Trophoblast cell (in vitro differentiated cells and primary cell): ENCODE measurements around the gene EPHA6.

Experiments used
- DNase-seq, 2 donors: peaks; one replicate each; pipeline ENCODE4 v3.0.0-alpha.2; 2016
- H2AFZ ChIP-seq: 2 replicates; pipeline ENCODE4 v1.6.1; 2013; ENCODE audit warnings: low read length, moderate library complexity, mild to moderate bottlenecking; ENCODE audit not compliant: insufficient read depth, poor library complexity
- H2AK5ac ChIP-seq: 2 replicates; pipeline ENCODE4 v1.6.1; 2013; ENCODE audit warnings: mild to moderate bottlenecking, low read length
- H2BK120ac ChIP-seq: 2 replicates; pipeline ENCODE4 v1.6.1; 2013; ENCODE audit warnings: low read length, mild to moderate bottlenecking, moderate library complexity; ENCODE audit not compliant: insufficient read depth, poor library complexity
- H2BK12ac ChIP-seq: 2 replicates; pipeline ENCODE4 v1.6.1; 2013; ENCODE audit warnings: mild to moderate bottlenecking, low read length, moderate library complexity
- H2BK5ac ChIP-seq: 2 replicates; pipeline ENCODE4 v1.6.1; 2013; ENCODE audit warnings: low read length, low read depth, moderate library complexity, mild to moderate bottlenecking; ENCODE audit not compliant: poor library complexity
- H3K14ac ChIP-seq: 2 replicates; pipeline ENCODE4 v1.6.1; 2013; ENCODE audit warnings: mild to moderate bottlenecking, low read length
- H3K18ac ChIP-seq: 2 replicates; pipeline ENCODE4 v1.6.1; 2013; ENCODE audit warnings: mild to moderate bottlenecking, low read length
- H3K23ac ChIP-seq: 2 replicates; pipeline ENCODE4 v1.6.1; 2013; ENCODE audit warnings: low read length
- H3K27ac ChIP-seq: 2 replicates; pipeline ENCODE4 v1.5.1; 2013; ENCODE audit warnings: low read depth, mild to moderate bottlenecking, inconsistent platforms, low read length, moderate library complexity
- H3K27me3 ChIP-seq: 2 replicates; pipeline ENCODE4 v1.6.1; 2013; ENCODE audit warnings: inconsistent platforms, mild to moderate bottlenecking, low read length, moderate library complexity; ENCODE audit not compliant: insufficient read depth
- H3K36me3 ChIP-seq, 2 experiments: 1 replicate in 1 of 2; 2 replicates in 1 of 2; pipeline ENCODE4 v1.6.1; 2013; ENCODE audit warnings: low read length in 2 of 2, mild to moderate bottlenecking in 2 of 2, moderate library complexity in 1 of 2; ENCODE audit not compliant: insufficient read depth in 2 of 2, control insufficient read depth in 1 of 2
- H3K4ac ChIP-seq: 2 replicates; pipeline ENCODE4 v1.6.1; 2013; ENCODE audit warnings: low read depth, mild to moderate bottlenecking, low read length, moderate library complexity
- H3K4me1 ChIP-seq, 2 experiments: 1 replicate in 1 of 2; 2 replicates in 1 of 2; pipeline ENCODE4 v1.6.1; 2013; ENCODE audit warnings: low read length in 2 of 2, mild to moderate bottlenecking in 2 of 2, moderate library complexity in 1 of 2; ENCODE audit not compliant: insufficient read depth in 2 of 2, control insufficient read depth in 1 of 2
- H3K4me2 ChIP-seq: 2 replicates; pipeline ENCODE4 v1.6.1; 2013; ENCODE audit warnings: inconsistent platforms, mild to moderate bottlenecking, low read length, moderate library complexity
- H3K4me3 ChIP-seq: 2 replicates; pipeline ENCODE4 v1.5.1; 2013; ENCODE audit warnings: mild to moderate bottlenecking, low read depth, low read length, inconsistent platforms
- H3K79me1 ChIP-seq: one replicate; pipeline ENCODE4 v1.6.1; 2013; ENCODE audit warnings: low read length
- H3K79me2 ChIP-seq: 2 replicates; pipeline ENCODE4 v1.6.1; 2013; ENCODE audit warnings: low read length, mild to moderate bottlenecking; ENCODE audit not compliant: control insufficient read depth, insufficient read depth, poor library complexity
- H3K9ac ChIP-seq: 2 replicates; pipeline ENCODE4 v1.6.1; 2013; ENCODE audit warnings: mild to moderate bottlenecking, low read length
- H3K9me3 ChIP-seq: 2 replicates; pipeline ENCODE4 v1.6.1; 2013; ENCODE audit warnings: low read depth, mild to moderate bottlenecking, control low read depth, inconsistent platforms, low read length; ENCODE audit not compliant: insufficient read depth
- H4K12ac ChIP-seq: 2 replicates; pipeline ENCODE4 v1.6.1; 2013; ENCODE audit warnings: low read depth, mild to moderate bottlenecking, low read length, moderate library complexity
- H4K8ac ChIP-seq: 2 replicates; pipeline ENCODE4 v1.6.1; 2013; ENCODE audit warnings: low read depth, mild to moderate bottlenecking, low read length, moderate library complexity
- H4K91ac ChIP-seq: one replicate; pipeline ENCODE4 v1.6.1; 2013; ENCODE audit warnings: low read depth, mild to moderate bottlenecking, low read length, moderate library complexity
- WGBS: extraction: QIAGEN DNeasy Blood & Tissue Kit; methylation state at CpG from one replicate; pipeline ENCODE4 v1.1.7; 2013; ENCODE audit warnings: missing lambda C conversion rate; ENCODE audit not compliant: insufficient read length, insufficient coverage; ENCODE audit errors: extremely low coverage; 5-methylcytosine and 5-hydroxymethylcytosine counted together

EPHA6 gene

DNA sequence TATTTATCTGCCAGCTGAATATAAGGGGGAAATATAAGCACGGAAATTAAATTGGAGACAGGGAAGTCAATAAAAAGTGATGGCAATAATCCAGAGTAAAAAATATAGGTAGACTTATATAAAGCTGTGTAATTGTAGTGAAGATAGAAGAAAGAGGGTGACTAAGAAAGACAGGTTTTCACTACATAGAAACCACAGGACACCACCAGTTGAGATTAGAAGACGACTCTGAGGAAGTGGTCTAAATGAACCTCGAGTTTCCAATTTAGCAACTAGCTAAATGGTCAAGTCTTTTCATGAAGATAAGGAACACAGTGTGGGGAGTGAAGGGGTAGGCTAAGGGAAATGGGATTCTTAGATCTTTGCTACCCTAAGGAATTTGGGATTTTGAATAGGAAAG lies 761.3 kb downstream of the EPHA6 start:
- H3K9ac ChIP-seq: no peak overlapping the region
- H3K4ac ChIP-seq: no peak overlapping the region
- no peak overlapping the region for H3K27ac ChIP-seq
- no peak overlapping the region for H3K14ac ChIP-seq
- H3K23ac ChIP-seq: no peak overlapping the region
- H3K9me3 ChIP-seq: no peaks in the 10 kb centered on the region
- H2BK12ac ChIP-seq: no peak overlapping the region
- no peaks in the 10 kb centered on the region for H3K36me3 ChIP-seq
- WGBS: no CpG with 5 or more reads among the region's 3 CpGs
- DNase-seq: no peak
- H4K12ac ChIP-seq: no peak overlapping the region
- no peak overlapping the region for H2BK120ac ChIP-seq
- H2BK5ac ChIP-seq: no peak overlapping the region
- H4K91ac ChIP-seq: no peak overlapping the region
- no peak overlapping the region for H3K4me3 ChIP-seq
- no peak overlapping the region for H4K8ac ChIP-seq
- H3K18ac ChIP-seq: no peak overlapping the region
- H3K79me1 ChIP-seq: no peaks in the 10 kb centered on the region
- H2AK5ac ChIP-seq: no peak overlapping the region
- H3K79me2 ChIP-seq: no peaks in the 10 kb centered on the region
- no peak overlapping the region for H3K4me2 ChIP-seq
- no peak overlapping the region for H2AFZ ChIP-seq
- no peaks in the 10 kb centered on the region for H3K4me1 ChIP-seq
- H3K27me3 ChIP-seq: no peaks in the 10 kb centered on the region

DNA sequence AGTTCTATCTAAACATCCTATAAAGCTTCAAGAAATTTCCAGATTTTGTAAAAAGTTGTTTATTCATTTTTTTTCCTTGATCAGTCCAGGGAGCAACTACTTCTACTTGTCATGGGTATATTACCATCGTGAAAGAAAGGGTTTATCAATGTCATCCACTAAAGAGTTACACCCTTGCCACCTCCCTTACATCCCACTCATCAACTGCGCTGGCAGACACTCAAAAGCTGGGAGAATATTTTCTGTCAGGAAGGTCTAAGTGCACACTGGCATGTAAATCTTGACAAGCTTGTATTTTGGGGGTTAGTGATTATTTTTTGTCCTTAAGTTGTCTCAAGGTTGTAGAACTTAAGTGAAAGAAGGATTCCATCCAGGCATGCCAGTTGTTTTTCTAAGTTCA lies 761.8 kb downstream of the EPHA6 start:
- H4K12ac ChIP-seq: no peak overlapping the region
- no CpG with 5 or more reads among the region's 2 CpGs for WGBS

DNA sequence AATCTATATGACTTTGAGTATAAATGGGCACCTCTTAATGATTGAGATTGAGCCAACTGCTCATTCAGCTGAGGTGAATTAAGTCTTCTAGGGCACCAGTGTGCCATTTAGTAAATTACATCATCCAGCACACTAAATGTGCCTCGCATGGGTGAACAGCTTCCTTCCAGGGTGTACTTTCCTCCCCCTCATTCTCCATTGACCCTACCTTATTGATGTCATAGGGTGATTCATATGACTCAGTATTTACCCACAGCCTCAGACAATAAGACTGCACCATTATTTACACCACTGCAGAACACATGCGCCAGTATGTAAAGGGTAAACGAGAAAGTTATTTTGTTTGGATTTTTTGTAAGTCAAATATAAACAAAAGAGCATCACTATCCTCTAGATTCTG lies 765.0 kb downstream of the EPHA6 start:
- DNase-seq: no peak
- H4K8ac ChIP-seq: no peak overlapping the region
- no peaks in the 10 kb centered on the region for H3K36me3 ChIP-seq
- no peak overlapping the region for H3K4ac ChIP-seq
- H2BK12ac ChIP-seq: no peak overlapping the region
- H2AFZ ChIP-seq: no peak overlapping the region
- H3K79me1 ChIP-seq: no peaks in the 10 kb centered on the region
- H3K4me2 ChIP-seq: no peak overlapping the region
- no peak overlapping the region for H3K4me3 ChIP-seq
- no peak overlapping the region for H3K9ac ChIP-seq
- no peak overlapping the region for H3K27ac ChIP-seq
- WGBS: no CpG with 5 or more reads among the region's 3 CpGs
- no peaks in the 10 kb centered on the region for H3K9me3 ChIP-seq
- H4K91ac ChIP-seq: no peak overlapping the region
- no peak overlapping the region for H3K14ac ChIP-seq
- H3K18ac ChIP-seq: no peak overlapping the region
- no peaks in the 10 kb centered on the region for H3K79me2 ChIP-seq
- no peak overlapping the region for H2BK5ac ChIP-seq
- H2BK120ac ChIP-seq: no peak overlapping the region
- H2AK5ac ChIP-seq: no peak overlapping the region
- H3K4me1 ChIP-seq: no peaks in the 10 kb centered on the region
- no peaks in the 10 kb centered on the region for H3K27me3 ChIP-seq
- no peak overlapping the region for H3K23ac ChIP-seq
- H4K12ac ChIP-seq: no peak overlapping the region

More for the DNA sequence above, 761.8 kb downstream of the EPHA6 start:
- Histone ChIP-seq H3K4me3 (no peak overlapping the region), H3K4ac (no peak overlapping the region), H2AFZ (no peak overlapping the region), H3K4me1 (no peaks in the 10 kb centered on the region), H3K27ac (no peak overlapping the region), H2BK120ac (no peak overlapping the region), H3K79me1 (no peaks in the 10 kb centered on the region), H4K91ac (no peak overlapping the region), H3K23ac (no peak overlapping the region), H3K79me2 (no peaks in the 10 kb centered on the region), H3K9me3 (no peaks in the 10 kb centered on the region), H3K36me3 (no peaks in the 10 kb centered on the region), H2AK5ac (no peak overlapping the region), H3K27me3 (no peaks in the 10 kb centered on the region), H3K4me2 (no peak overlapping the region), H3K14ac (no peak overlapping the region), H2BK5ac (no peak overlapping the region), H4K8ac (no peak overlapping the region), H3K18ac (no peak overlapping the region), H2BK12ac (no peak overlapping the region), H3K9ac (no peak overlapping the region)
- no peak for DNase-seq

DNA sequence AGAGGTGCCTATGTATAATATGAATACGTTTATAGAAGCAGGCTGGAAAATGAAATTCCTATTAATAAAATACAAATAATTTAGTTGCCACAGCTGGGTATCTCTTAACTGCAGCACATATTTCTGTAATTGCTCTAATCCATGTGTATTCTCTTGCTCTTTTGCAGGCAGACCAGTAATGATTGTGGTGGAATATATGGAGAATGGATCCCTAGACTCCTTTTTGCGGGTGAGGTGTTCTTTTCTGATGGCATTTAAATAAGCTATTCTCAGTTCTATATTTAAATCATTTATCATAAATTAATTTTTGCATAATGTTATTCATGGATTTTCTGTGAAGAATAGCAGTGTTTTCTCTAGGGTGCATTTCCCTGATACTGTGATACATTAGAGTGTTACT lies 796.2 kb downstream of the EPHA6 start:
- no peak overlapping the region for H3K4me3 ChIP-seq
- H2AK5ac ChIP-seq: no peak overlapping the region
- no peak overlapping the region for H2AFZ ChIP-seq
- H3K4me2 ChIP-seq: no peak overlapping the region
- no peak overlapping the region for H3K14ac ChIP-seq
- no peak overlapping the region for H3K9ac ChIP-seq
- no peak for DNase-seq
- H3K27ac ChIP-seq: no peak overlapping the region
- H3K36me3 ChIP-seq: no peaks in the 10 kb centered on the region
- H3K4me1 ChIP-seq: no peaks in the 10 kb centered on the region
- H2BK120ac ChIP-seq: no peak overlapping the region
- no peaks in the 10 kb centered on the region for H3K27me3 ChIP-seq
- H3K9me3 ChIP-seq: no peaks in the 10 kb centered on the region
- H3K4ac ChIP-seq: no peak overlapping the region
- no peak overlapping the region for H2BK5ac ChIP-seq
- no peak overlapping the region for H3K18ac ChIP-seq
- no peaks in the 10 kb centered on the region for H3K79me2 ChIP-seq
- no peak overlapping the region for H3K23ac ChIP-seq
- no CpG with 5 or more reads among the region's 2 CpGs for WGBS
- no peak overlapping the region for H4K12ac ChIP-seq
- no peak overlapping the region for H4K8ac ChIP-seq
- H2BK12ac ChIP-seq: no peak overlapping the region
- no peaks in the 10 kb centered on the region for H3K79me1 ChIP-seq
- H4K91ac ChIP-seq: no peak overlapping the region
